Left cardiac atrium (tissue), 4 donors: ENCODE results near the gene CASZ1. TPM values are rescaled to one million over a fixed set of nuclear protein-coding genes. Genes with fewer than 3 reads are reported as not detected.
A peak's percentile ranks its signal among the peaks of the same experiment; 100 is the strongest.

Source experiments
- ATAC-seq, 2 donors: fragments of 200-7000 bp; cut with Tn5 transposase; one replicate each; pipeline ENCODE4 v1.9.1; 2020; ENCODE audit warnings: mild to moderate bottlenecking in 2 of 2, moderate library complexity in 2 of 2
- DNase-seq: peaks from one replicate; pipeline ENCODE4 v3.0.0-alpha.2; 2020
- intact Hi-C, 2 donors: fragments of 100-400 bp; cut with DNase I; formaldehyde crosslinking; loops; one replicate each; pipeline versions ENCODE4 v1.14.1 to v1.15.1; 2022 to 2023
- total RNA-seq, 2 donors: library from RNA; stranded (reverse); fragmentation: NEBNext Ultra II Directional; extraction: Animal tissue kit (Norgen Biotek cat#: 25700); gene quantifications; one replicate each; pipeline ENCODE4 v1.2.1, GENCODE V29; 2021
- donor health status: DM: no; HTN: yes; CAD: no.
- donor health status: DM: no; HTN: yes; CAD: no; lungs with severe emphysema.
- donor health status: DM: yes; HTN: yes; CAD: no.
- donor health status: Dilated cardiomyopathy.

The CASZ1 gene
- total RNA-seq, 2 donors from 2014 or later, result 37.6 to 68.2 TPM

GRCh38 chr1:10802944-10803715 is 6.7 kb upstream of the CASZ1 start:
- no peak for ATAC-seq
- no peak for DNase-seq
- intact Hi-C loops, result no loop called here

DNA sequence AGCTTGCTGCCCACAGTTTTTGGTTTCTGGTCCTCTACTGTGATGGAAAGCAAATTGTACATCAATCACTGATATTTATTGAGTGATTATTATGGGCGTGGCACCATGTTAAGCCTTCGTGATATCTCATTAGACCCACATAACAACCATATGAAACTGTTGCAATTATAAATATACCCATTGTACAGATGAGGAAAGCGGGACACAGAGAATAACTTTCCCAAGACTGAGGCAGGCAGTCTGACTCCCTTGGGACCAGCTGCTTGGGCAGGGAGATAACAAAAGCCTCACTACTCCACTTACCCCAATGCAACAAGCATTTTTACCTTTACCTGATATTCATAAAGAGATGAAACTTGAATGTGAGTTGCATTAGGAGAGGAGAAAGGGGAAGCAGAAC is 4.3 kb upstream of the CASZ1 start:
- DNase-seq (no peak), ATAC-seq (no peak)
- intact Hi-C loops, result no loop called here

- DNase-seq, result no peak
- intact Hi-C loops, result loop anchor here (5.0 to 10.0 kb wide), 6 partner anchors 58 to 265 kb away; no protein-coding TSS in a partner anchor
- ATAC-seq, result no peak
These were observed 3.3 kb upstream of the CASZ1 start for GRCh38 chr1:10799726-10800125.

GRCh38 chr1:10795276-10796021 is 997 bp downstream of the CASZ1 start:
- intact Hi-C loops, result loop anchor here (5.0 to 10.0 kb wide), 6 partner anchors 61 to 261 kb away; no protein-coding TSS in a partner anchor
- ATAC-seq, result peak; percentile 51 to 60
- DNase-seq, result no peak

GRCh38 chr1:10794724-10795275 is 1.6 kb downstream of the CASZ1 start:
- DNase-seq (no peak), ATAC-seq (peak in 1 of 2 donors; percentile 32)
- intact Hi-C loops, result loop anchor here (5.0 to 10.0 kb wide), 6 partner anchors 60 to 260 kb away; no protein-coding TSS in a partner anchor

DNA sequence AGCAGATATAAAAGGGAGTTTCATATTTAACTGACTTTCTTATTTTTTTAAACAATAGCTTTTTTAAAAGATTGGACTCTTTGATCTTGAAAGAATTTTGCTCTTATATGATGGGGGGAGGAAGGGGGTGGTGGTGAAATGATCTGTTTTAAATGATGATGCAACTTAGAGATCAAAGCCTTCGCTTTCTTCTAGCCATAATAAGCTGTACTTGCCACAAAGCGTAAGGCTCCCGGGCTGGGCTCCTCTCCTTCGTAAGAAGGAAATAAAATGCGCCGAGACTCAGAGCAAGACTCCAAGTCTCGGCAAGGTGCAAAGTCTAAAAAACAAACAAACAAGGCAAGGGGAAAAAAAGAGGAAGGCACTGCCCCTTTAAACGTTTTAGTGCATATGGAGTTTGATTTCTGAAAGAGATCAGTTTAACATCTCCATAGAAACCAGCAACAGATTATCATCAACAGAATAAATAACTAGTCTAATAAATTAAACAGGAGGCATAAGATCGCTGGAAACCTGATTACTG is 3.3 kb downstream of the CASZ1 start:
- DNase-seq, result no peak
- intact Hi-C loops, result loop anchor here (10.0 kb wide), 3 partner anchors 58 to 258 kb away; no protein-coding TSS in a partner anchor
- ATAC-seq, result no peak

DNA sequence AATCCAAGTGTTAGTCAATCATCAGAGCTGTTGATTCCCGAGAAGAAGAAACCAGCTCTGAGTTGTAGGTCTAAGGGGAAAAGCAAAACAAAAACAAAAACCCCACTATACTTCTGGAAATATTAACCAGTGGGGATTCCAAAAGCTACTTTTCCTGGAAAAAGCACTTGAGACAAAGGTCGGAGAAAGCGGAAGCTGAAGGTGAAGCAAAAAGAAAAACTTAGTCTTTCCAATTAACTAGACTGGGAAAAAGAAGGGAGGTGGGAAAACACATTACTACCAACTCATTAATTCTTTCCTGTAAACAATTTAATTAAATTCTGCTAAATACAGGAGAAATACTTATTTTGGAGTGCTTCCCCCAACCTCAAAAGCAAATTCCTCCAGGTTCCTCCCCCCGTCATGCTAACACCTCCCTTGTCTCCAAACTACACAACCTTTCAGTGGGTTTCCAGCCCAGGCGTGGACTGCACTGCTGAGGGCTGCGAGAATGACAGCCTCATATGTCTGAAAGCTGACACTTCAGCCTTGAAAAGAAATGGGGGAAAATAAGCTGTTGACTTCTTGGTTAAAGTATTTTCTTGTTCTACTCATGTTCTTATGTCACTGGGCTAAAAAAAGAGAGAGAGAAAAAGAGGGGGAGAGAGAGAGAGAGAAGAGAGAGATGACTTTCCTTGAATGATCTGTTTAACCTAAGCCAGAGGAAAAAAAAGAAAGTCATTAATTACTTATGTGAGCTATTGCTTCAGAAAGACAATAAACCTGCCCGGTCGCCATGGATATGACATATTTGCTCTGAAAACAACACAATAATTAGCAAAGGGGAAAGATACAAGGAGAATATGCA is 5.1 kb downstream of the CASZ1 start:
- ATAC-seq, result no peak
- intact Hi-C loops, result loop anchor here (10.0 kb wide), 3 partner anchors 57 to 257 kb away; no protein-coding TSS in a partner anchor
- DNase-seq, result no peak

GRCh38 chr1:10789803-10790702 is 6.4 kb downstream of the CASZ1 start:
- intact Hi-C loops, result loop anchor here (5.0 to 10.0 kb wide), 4 partner anchors 55 to 255 kb away; no protein-coding TSS in a partner anchor
- DNase-seq (no peak), ATAC-seq (no peak)

DNA sequence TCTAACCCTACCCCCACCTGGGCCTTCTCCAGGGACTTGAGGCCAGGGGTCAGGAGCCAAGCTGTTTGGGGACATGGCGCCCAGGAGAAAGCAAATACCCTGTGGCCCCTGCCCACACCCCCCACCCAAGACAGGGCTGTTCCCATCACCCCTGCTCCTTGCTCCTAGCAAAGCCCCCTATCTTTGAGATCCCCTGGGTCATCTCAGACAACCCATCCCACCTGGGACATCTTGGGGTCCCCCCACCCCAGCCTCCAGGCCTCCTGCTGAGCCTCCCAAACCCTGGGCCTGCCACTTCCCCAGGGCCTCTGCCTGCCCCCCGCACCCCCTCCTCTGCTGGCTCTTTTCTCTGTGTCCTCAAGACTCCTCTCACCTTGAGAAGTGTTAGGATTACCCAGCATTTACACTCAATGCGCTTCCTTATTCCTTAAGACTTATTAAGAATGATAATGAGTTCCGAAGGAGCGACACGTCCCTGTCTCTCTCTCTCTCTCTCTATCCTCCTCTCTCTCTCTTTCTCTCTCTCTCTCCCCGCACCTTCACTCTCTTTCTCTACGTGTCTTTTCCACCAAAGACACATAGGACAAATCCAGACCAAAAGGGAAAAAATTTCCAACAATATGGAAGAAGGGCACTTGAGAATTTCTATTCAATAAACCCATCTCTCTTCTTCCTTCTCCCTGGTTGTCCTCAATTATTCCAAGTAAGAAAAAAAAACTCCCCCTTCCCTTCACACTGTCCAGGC is 7.2 kb downstream of the CASZ1 start:
- intact Hi-C loops, result loop anchor here in 1 of 2 donors (5.0 kb wide), 1 partner anchor 97 kb away; no protein-coding TSS in a partner anchor
- DNase-seq, result no peak
- no peak for ATAC-seq

GRCh38 chr1:10788592-10789006 is 7.8 kb downstream of the CASZ1 start:
- ATAC-seq, result peak; percentile 93 to 94
- intact Hi-C loops, result loop anchor here in 1 of 2 donors (5.0 kb wide), 1 partner anchor 96 kb away; no protein-coding TSS in a partner anchor

GRCh38 chr1:10787286-10787685 is 9.2 kb downstream of the CASZ1 start:
- ATAC-seq (peak in 1 of 2 donors; percentile 25), DNase-seq (no peak)
- intact Hi-C loops, result loop anchor here in 1 of 2 donors (5.0 kb wide), 1 partner anchor 95 kb away; no protein-coding TSS in a partner anchor

More at GRCh38 chr1:10788592-10789006, 7.8 kb downstream of the CASZ1 start:
- peak; percentile 62 for DNase-seq

DNA sequence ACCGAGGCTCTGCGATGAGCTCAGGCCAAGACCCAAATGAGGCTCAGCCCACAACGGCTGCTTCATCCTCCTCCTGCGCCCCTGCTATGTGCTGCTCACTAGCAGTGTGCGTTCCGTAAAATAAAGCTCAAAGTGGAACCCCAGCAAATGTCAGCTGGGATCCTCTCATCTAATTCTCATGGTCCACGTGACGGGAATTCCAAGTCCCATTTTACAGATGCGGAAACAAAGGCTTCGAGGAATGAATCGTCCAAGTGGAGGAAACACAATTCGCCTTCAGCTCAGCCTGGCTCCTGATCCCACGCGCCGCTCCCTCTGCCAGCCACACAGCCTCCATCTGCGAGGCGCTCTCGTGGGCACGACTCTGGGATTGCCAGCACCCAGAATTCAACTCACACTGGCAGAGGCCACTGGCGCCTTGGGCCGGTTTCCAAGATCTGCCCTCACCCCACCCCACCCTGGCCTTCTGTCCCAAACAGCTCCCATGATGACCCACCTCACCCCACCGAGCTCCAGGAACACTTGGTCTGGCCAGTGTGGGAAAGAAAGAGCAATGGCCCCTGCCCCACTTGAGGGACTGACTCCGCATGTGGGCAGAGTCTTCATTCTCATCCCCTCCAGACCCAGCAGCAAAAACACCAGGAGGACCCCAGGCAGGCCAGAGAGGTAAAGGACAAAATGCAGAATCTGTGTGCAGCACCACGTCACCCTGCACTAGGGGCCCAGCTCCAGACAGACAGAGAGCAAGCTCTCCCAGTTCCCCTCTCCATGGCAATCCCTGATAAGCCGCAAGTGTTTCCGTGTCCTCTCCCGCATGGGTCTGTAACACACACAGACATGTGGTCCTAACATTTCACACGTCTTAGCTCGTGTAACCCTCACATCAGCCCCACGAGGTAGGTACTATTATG is 10.5 kb downstream of the CASZ1 start:
- intact Hi-C loops, result loop anchor here in 1 of 2 donors (5.0 kb wide), 1 partner anchor 94 kb away; no protein-coding TSS in a partner anchor
- ATAC-seq (no peak), DNase-seq (no peak)

GRCh38 chr1:10784998-10785727 is 11.3 kb downstream of the CASZ1 start:
- intact Hi-C loops, result loop anchor here in 1 of 2 donors (5.0 kb wide), 1 partner anchor 93 kb away; no protein-coding TSS in a partner anchor
- DNase-seq (no peak), ATAC-seq (no peak)

DNA sequence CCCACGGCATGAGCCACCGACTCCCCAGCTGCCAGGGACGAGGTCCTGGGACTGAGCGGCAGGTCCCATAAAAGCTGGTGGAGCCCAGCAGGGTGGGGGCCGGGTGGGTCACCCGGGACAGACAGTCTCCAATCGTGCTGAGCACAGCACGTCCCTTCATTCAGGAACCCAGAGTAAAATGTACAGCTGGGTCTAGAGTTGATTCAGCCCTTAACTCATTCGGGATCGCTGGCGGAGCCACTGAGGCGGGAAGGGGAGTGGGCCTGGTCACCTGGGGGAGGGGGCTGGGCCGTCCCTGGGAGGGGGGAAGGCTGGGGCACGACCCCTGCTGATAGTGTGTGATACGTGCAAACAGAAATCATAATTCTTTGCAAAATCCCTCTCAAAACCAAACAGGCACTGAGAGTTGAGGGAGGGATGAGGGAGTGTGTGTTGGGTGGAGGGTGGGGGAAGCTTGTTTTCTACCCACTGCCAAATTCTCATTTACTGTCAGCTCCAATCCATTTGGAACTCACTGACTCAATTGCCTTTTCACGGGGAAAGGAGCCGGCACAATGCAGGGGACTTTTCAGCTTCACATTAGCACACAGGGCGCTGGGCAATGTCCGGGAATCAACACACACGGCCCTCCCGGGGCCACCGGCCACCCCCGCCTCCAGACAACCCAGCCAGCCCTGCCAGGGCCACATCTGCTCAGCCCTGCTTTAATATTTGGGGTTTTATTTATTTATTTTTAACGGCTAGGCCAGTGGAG is 13.8 kb downstream of the CASZ1 start:
- DNase-seq (no peak), ATAC-seq (no peak)
- intact Hi-C loops, result no loop called here
